ENCODE results near the gene EGF.

EGF gene

GRCh38 chr4:109966891-109967481, 54.3 kb downstream of the EGF start:
- TF ChIP-seq GATA2 (IDR thresholded peaks at IDR 0.05; ENCODE audit: low read depth, low read length) (no peak), GATA3 (IDR thresholded peaks at IDR 0.05; ENCODE audit: low read depth, low read length) (no peak)

- TF ChIP-seq GATA3 (IDR thresholded peaks at IDR 0.05; ENCODE audit: low read depth, low read length) (no peak), GATA2 (IDR thresholded peaks at IDR 0.05; ENCODE audit: low read depth, low read length) (no peak)
Observed at GRCh38 chr4:109967798-109968520, 55.3 kb downstream of the EGF start.

- TF ChIP-seq GATA2 (IDR thresholded peaks at IDR 0.05; ENCODE audit: low read depth, low read length) (no peak), GATA3 (IDR thresholded peaks at IDR 0.05; ENCODE audit: low read depth, low read length) (no peak)
Observed at GRCh38 chr4:109969087-109969486, 56.4 kb downstream of the EGF start.

GRCh38 chr4:109969919-109970318, 57.2 kb downstream of the EGF start:
- TF ChIP-seq GATA2 (IDR thresholded peaks at IDR 0.05; ENCODE audit: low read depth, low read length) (no peak), GATA3 (IDR thresholded peaks at IDR 0.05; ENCODE audit: low read depth, low read length) (no peak)

- no peak for TF ChIP-seq GATA3 (IDR thresholded peaks at IDR 0.05; ENCODE audit: low read depth, low read length)
- no peak for TF ChIP-seq GATA2 (IDR thresholded peaks at IDR 0.05; ENCODE audit: low read depth, low read length)
Observed at GRCh38 chr4:109972786-109973528, 60.3 kb downstream of the EGF start.

- TF ChIP-seq GATA2 (IDR thresholded peaks at IDR 0.05; ENCODE audit: low read depth, low read length) = no peak
- no peak for TF ChIP-seq GATA3 (IDR thresholded peaks at IDR 0.05; ENCODE audit: low read depth, low read length)
Observed at GRCh38 chr4:109973529-109973905, 60.8 kb downstream of the EGF start.

GRCh38 chr4:109976189-109976588, 63.5 kb downstream of the EGF start:
- no peak for TF ChIP-seq GATA2 (IDR thresholded peaks at IDR 0.05; ENCODE audit: low read depth, low read length)

- TF ChIP-seq GATA2 (IDR thresholded peaks at IDR 0.05; ENCODE audit: low read depth, low read length) (no peak), GATA3 (IDR thresholded peaks at IDR 0.05; ENCODE audit: low read depth, low read length) (no peak)
Observed at GRCh38 chr4:109977854-109978501, 65.3 kb downstream of the EGF start.

- TF ChIP-seq GATA2 (IDR thresholded peaks at IDR 0.05; ENCODE audit: low read depth, low read length) = no peak
Observed at GRCh38 chr4:109978704-109979454, 66.2 kb downstream of the EGF start.

- no peak for TF ChIP-seq GATA2 (IDR thresholded peaks at IDR 0.05; ENCODE audit: low read depth, low read length)
- TF ChIP-seq GATA3 (IDR thresholded peaks at IDR 0.05; ENCODE audit: low read depth, low read length) = no peak
Observed at GRCh38 chr4:109979920-109980717, 67.4 kb downstream of the EGF start.

GRCh38 chr4:109981936-109982335, 69.3 kb downstream of the EGF start:
- TF ChIP-seq GATA2 (IDR thresholded peaks at IDR 0.05; ENCODE audit: low read depth, low read length) (no peak), GATA3 (IDR thresholded peaks at IDR 0.05; ENCODE audit: low read depth, low read length) (no peak)

GRCh38 chr4:109982521-109982920, 69.8 kb downstream of the EGF start:
- TF ChIP-seq GATA2 (IDR thresholded peaks at IDR 0.05; ENCODE audit: low read depth, low read length) (no peak), GATA3 (IDR thresholded peaks at IDR 0.05; ENCODE audit: low read depth, low read length) (no peak)

Measured in SH-SY5Y (cell line).